ENCODE measurements around the gene DMWD. TPM values are rescaled to one million over a fixed set of nuclear protein-coding genes. Genes with fewer than 3 reads are reported as not detected.

The DMWD gene
- total RNA-seq, 1 experiment from 2014 or later = 57.5 TPM

- Mint-ChIP-seq H3K27ac (ENCODE audit: low read depth, unreplicated experiment) (no peak overlapping the region), H3K9me3 (ENCODE audit: unreplicated experiment) (no peaks in the 10 kb centered on the region), H3K4me1 (ENCODE audit: insufficient read depth, unreplicated experiment) (peaks cover 28% of the 10 kb centered on the region), H3K36me3 (ENCODE audit: insufficient read depth, unreplicated experiment) (peaks cover 35% of the 10 kb centered on the region), H3K4me3 (ENCODE audit: unreplicated experiment) (peak overlapping the region; percentile 58), H3K27me3 (ENCODE audit: insufficient read depth, unreplicated experiment) (no peaks in the 10 kb centered on the region)
- intact Hi-C loops (cut with micrococcal nuclease) = loop anchor here (1.0 kb wide), 1 partner anchor 9 kb away; no protein-coding TSS in a partner anchor
- BruUV-seq (replicated peaks) = no TSS peak
- peak; percentile 95 for DNase-seq (ENCODE audit: unreplicated experiment)
- peak; percentile 68 for TF ChIP-seq CTCF (IDR thresholded peaks at IDR 0.05; ENCODE audit: unreplicated experiment)
- ChIA-PET POLR2A (interaction anchor here (0.6 to 5.1 kb wide), 5 partner anchors 10 to 75 kb away, joined by 3 to 102 read pairs (median 3); partner anchors contain the start of genes DMWD and SIX5), CTCF (interaction anchor here (0.6 to 2.2 kb wide), 2 partner anchors 20 to 25 kb away, joined by 3 to 7 read pairs; no protein-coding TSS in a partner anchor)
Measured at GRCh38 chr19:45779231-45780145, 13.2 kb downstream of the DMWD start.

DNA sequence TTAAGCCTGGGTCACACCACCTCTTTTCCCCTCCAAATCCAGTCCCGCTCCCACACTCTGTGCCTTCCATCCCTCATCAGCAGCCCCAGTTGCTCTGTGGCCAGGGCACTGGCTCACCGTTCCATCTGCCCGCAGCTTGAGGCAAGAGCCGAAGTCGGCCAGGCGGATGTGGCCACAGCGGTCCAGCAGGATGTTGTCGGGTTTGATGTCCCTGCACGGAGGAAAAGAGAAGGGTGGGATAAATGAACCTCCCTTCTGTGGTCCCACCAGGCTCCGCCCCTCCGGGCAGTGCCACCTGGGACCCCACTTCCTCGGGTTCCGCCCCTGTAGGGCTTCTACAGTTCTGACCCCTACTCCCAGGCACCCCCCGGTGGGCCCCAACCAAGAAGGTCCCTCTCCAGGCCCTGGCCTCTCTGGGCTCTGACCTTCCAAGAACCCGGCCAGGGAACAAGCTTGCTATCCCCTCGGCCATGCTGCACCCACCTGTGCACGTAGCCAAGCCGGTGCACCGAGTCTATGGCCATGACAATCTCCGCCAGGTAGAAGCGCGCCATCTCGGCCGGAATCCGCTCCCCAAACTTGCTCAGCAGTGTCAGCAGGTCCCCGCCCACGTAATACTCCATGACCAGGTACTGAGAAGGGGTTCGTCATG, 14.5 kb downstream of the DMWD start:
- Mint-ChIP-seq H3K36me3 (ENCODE audit: insufficient read depth, unreplicated experiment) (peaks cover 35% of the 10 kb centered on the region), H3K27me3 (ENCODE audit: insufficient read depth, unreplicated experiment) (no peaks in the 10 kb centered on the region), H3K9me3 (ENCODE audit: unreplicated experiment) (no peaks in the 10 kb centered on the region), H3K27ac (ENCODE audit: low read depth, unreplicated experiment) (no peak overlapping the region), H3K4me3 (ENCODE audit: unreplicated experiment) (no peak overlapping the region), H3K4me1 (ENCODE audit: insufficient read depth, unreplicated experiment) (peaks cover 19% of the 10 kb centered on the region)
- CTCF ChIA-PET = interaction anchor here (0.6 to 2.2 kb wide), 2 partner anchors 17 to 21 kb away, joined by 3 to 7 read pairs; no protein-coding TSS in a partner anchor
- DNase-seq (ENCODE audit: unreplicated experiment) = no peak
- TF ChIP-seq CTCF (IDR thresholded peaks at IDR 0.05; ENCODE audit: unreplicated experiment) = no peak
- intact Hi-C loops (cut with micrococcal nuclease) = no loop called here
- POLR2A ChIA-PET = interaction anchor here (0.6 kb wide), 1 partner anchor 9 kb away, joined by 3 read pairs; no protein-coding TSS in a partner anchor
- no TSS peak for BruUV-seq (replicated peaks)

GRCh38 chr19:45777395-45777961, 15.2 kb downstream of the DMWD start:
- H3K4me3 Mint-ChIP-seq (ENCODE audit: unreplicated experiment) = no peak overlapping the region
- no peak for TF ChIP-seq CTCF (IDR thresholded peaks at IDR 0.05; ENCODE audit: unreplicated experiment)
- peaks cover 17% of the 10 kb centered on the region for H3K4me1 Mint-ChIP-seq (ENCODE audit: insufficient read depth, unreplicated experiment)
- intact Hi-C loops (cut with micrococcal nuclease) = no loop called here
- no TSS peak for BruUV-seq (replicated peaks)
- DNase-seq (ENCODE audit: unreplicated experiment) = no peak
- peaks cover 35% of the 10 kb centered on the region for H3K36me3 Mint-ChIP-seq (ENCODE audit: insufficient read depth, unreplicated experiment)
- H3K9me3 Mint-ChIP-seq (ENCODE audit: unreplicated experiment) = no peaks in the 10 kb centered on the region
- ChIA-PET POLR2A (interaction anchor here (0.6 kb wide), 1 partner anchor 9 kb away, joined by 3 read pairs; no protein-coding TSS in a partner anchor), CTCF (interaction anchor here (0.6 to 2.2 kb wide), 2 partner anchors 17 to 22 kb away, joined by 3 to 7 read pairs; no protein-coding TSS in a partner anchor)
- H3K27me3 Mint-ChIP-seq (ENCODE audit: insufficient read depth, unreplicated experiment) = no peaks in the 10 kb centered on the region
- H3K27ac Mint-ChIP-seq (ENCODE audit: low read depth, unreplicated experiment) = no peak overlapping the region
